Suprapubic skin (tissue), 4 donors: ENCODE results near the gene TPRN.

Experiments
- CTCF ChIP-seq, 2 donors: fragments of 200-600 bp in 1 of 2; fragments of 450-650 bp in 1 of 2; sonication (generic) in 1 of 2; IDR thresholded peaks; one replicate each; pipeline ENCODE4 v1.5.1; 2016 to 2019; ENCODE audit warnings: antibody characterized with exemption in 2 of 2, mild to moderate bottlenecking in 1 of 2, moderate library complexity in 1 of 2
- POLR2A ChIP-seq, 2 donors: fragments of 450-650 bp; IDR thresholded peaks; one replicate each; pipeline ENCODE4 v1.6.1; 2017; ENCODE audit warnings: antibody characterized with exemption in 2 of 2, mild to moderate bottlenecking in 2 of 2, moderate library complexity in 2 of 2
- POLR2AphosphoS5 ChIP-seq, 3 donors: sonication (generic); formaldehyde crosslinking; IDR thresholded peaks; one replicate each; pipeline ENCODE4 v1.6.1; 2017; ENCODE audit warnings: antibody characterized with exemption in 3 of 3

GRCh38 chr9:137167747-137168572 is 32.6 kb downstream of the TPRN start:
- TF ChIP-seq POLR2AphosphoS5 (IDR thresholded peaks at IDR 0.05) (no peak), POLR2A (IDR thresholded peaks at IDR 0.05) (no peak), CTCF (IDR thresholded peaks at IDR 0.05) (no peak)
